Subcutaneous abdominal adipose tissue (tissue), 5 donors: Measurements from ENCODE around the gene FH.

Source experiments
- H3K27ac ChIP-seq: one replicate; pipeline ENCODE4 v1.7.0; 2013; ENCODE audit warnings: low read depth, mild to moderate bottlenecking, inconsistent platforms, low read length, moderate library complexity
- H3K27me3 ChIP-seq, 5 donors: one replicate each; pipeline ENCODE4 v1.7.0; 2013; ENCODE audit warnings: low read length in 5 of 5, inconsistent platforms in 1 of 5; ENCODE audit not compliant: control insufficient read depth in 5 of 5, insufficient read depth in 4 of 5
- H3K36me3 ChIP-seq, 5 donors: one replicate each; pipeline ENCODE4 v1.7.0; 2013; ENCODE audit warnings: low read length in 5 of 5; ENCODE audit not compliant: control insufficient read depth in 5 of 5, insufficient read depth in 5 of 5
- H3K4me1 ChIP-seq, 5 donors: one replicate each; pipeline ENCODE4 v1.7.0; 2013; ENCODE audit warnings: low read length in 5 of 5, mild to moderate bottlenecking in 3 of 5, moderate library complexity in 1 of 5; ENCODE audit not compliant: control insufficient read depth in 5 of 5, insufficient read depth in 5 of 5
- H3K4me3 ChIP-seq, 5 donors: one replicate each; pipeline ENCODE4 v1.7.0; 2013; ENCODE audit warnings: low read length in 5 of 5, low read depth in 1 of 5
- H3K9ac ChIP-seq, 5 donors: one replicate each; pipeline ENCODE4 v1.7.0; 2013; ENCODE audit warnings: low read length in 5 of 5, mild to moderate bottlenecking in 4 of 5, moderate library complexity in 3 of 5
- H3K9me3 ChIP-seq, 5 donors: one replicate each; pipeline ENCODE4 v1.7.0; 2013; ENCODE audit warnings: low read length in 5 of 5; ENCODE audit not compliant: control insufficient read depth in 5 of 5
- donor health status: healthy.
- donor health status: healthy.
- donor health status: healthy.
- donor health status: healthy.
- donor health status: healthy.

FH gene

DNA sequence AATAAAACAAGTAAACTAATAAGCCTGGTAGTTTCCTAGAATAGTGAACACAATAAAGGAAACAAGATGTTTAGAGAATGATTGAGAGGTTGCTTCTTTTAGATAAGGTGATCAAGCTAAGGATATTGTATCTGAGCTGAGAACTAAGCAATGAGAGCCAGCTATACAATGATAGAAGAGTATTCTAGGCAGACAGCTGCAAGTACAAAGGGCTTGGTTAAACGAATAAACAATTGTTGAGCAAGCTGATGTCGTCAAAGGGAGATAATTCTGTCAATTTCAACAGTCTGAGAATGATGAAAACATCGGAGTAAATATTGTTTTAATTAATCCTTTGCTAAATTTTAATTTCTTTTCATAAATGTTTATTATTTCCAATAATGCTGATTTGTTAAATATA is 5.5 kb upstream of the FH start:
- Histone ChIP-seq H3K9me3 (no peaks in the 10 kb centered on the region), H3K36me3 (no peaks in the 10 kb centered on the region), H3K27ac (no peak overlapping the region), H3K27me3 (peaks cover 0 to 3% (median 2%) of the 10 kb centered on the region in 5 donors), H3K4me1 (peaks cover 0 to 3% (median 0%) of the 10 kb centered on the region in 5 donors), H3K4me3 (no peak overlapping the region), H3K9ac (no peak overlapping the region)

DNA sequence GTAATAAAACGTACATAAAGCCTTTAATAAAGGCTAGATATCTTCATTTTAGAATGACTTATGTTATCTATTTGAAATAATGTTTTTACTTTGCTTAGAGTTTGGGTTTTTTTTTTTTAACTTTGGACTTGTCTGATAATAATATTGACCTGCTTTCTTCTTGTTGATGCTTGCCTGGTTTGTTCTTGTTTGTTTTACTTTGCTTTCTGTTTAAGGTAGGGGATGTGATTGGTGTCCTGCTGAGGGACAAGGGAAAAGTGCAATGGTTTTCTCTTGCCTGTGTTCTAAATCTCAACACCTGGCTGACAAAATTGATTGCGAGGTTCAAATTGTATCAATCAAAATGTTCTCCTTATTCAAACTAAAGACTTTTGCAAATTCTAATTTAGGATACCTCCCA is 2.2 kb upstream of the FH start:
- Histone ChIP-seq H3K27me3 (peaks cover 0 to 3% (median 0%) of the 10 kb centered on the region in 5 donors), H3K9me3 (no peaks in the 10 kb centered on the region), H3K4me3 (no peak overlapping the region), H3K36me3 (no peaks in the 10 kb centered on the region), H3K4me1 (peaks cover 2 to 19% (median 15%) of the 10 kb centered on the region in 5 donors), H3K27ac (no peak overlapping the region), H3K9ac (no peak overlapping the region)

DNA sequence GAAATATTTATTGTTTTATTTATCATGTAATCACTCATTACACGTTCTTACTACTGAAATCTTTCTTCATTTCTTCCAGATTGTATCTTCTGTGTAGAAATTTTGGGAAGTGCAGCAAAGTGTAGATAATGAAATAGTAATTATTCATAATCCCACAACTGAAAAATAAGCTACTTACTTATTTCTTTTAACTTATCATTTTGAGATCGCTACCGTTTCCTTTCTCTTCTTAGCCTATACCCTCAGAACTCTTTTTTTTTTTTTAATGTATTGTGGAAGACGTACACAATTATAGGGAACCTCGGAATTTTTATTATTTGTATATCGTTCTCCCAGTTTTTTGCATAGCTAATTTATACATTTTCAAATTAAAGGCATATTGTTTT is 518 bp upstream of the FH start:
- peak overlapping the region; percentile 66 to 91 (median 82) for H3K4me3 ChIP-seq
- H3K27me3 ChIP-seq: peaks cover 0 to 3% (median 0%) of the 10 kb centered on the region in 5 donors
- H3K27ac ChIP-seq: peak overlapping the region; percentile 55
- H3K4me1 ChIP-seq: peaks cover 2 to 19% (median 15%) of the 10 kb centered on the region in 5 donors
- no peaks in the 10 kb centered on the region for H3K9me3 ChIP-seq
- H3K9ac ChIP-seq: peak overlapping the region in 4 of 5 donors; percentile 62 to 75 (median 68)
- peaks cover 0 to 4% (median 2%) of the 10 kb centered on the region in 5 donors for H3K36me3 ChIP-seq

DNA sequence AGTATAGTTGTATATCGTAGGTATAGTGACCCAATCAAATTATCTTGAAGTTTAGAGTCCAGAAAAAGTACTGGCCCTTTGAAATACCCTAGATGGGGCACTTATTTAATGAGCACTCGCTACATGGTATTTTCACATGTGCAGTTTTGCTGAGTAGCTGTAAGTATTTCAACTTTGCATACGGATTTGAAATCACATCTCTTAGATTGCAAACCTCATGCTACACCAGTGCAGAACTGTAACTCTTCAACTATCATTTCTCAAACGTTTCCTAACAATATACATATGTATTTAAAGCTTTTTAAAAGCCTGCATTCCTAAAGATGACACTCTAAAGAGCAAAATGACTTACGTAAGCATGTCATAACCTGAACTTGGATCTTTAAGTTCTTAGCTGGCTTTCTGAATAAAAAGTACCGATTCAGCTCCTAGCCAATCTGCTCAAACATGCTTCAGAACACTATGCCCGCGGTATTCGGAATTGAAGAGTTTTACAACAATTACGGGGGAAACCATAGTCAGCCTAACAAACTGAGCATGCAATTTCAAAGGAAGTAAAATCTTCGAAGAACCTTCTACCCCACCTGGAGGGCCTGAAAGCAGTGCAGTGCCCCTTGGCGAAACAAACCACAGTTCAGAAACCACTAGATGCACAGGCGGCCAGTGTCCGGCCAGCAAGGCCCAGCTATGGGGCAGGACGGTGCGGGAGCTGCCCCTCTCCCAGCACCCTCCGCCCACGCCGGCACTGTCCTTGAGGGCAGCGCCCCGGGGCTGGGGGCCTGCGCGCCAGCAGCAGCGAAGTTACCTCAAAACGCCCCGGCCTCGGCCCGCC is 863 bp downstream of the FH start:
- peak overlapping the region; percentile 80 to 94 (median 91) for H3K9ac ChIP-seq
- H3K4me1 ChIP-seq: peaks cover 2 to 19% (median 15%) of the 10 kb centered on the region in 5 donors
- no peaks in the 10 kb centered on the region for H3K9me3 ChIP-seq
- H3K27ac ChIP-seq: peak overlapping the region; percentile 71
- H3K36me3 ChIP-seq: peaks cover 0 to 4% (median 4%) of the 10 kb centered on the region in 5 donors
- H3K27me3 ChIP-seq: peaks cover 0 to 3% (median 0%) of the 10 kb centered on the region in 5 donors
- peak overlapping the region; percentile 78 to 91 (median 82) for H3K4me3 ChIP-seq

DNA sequence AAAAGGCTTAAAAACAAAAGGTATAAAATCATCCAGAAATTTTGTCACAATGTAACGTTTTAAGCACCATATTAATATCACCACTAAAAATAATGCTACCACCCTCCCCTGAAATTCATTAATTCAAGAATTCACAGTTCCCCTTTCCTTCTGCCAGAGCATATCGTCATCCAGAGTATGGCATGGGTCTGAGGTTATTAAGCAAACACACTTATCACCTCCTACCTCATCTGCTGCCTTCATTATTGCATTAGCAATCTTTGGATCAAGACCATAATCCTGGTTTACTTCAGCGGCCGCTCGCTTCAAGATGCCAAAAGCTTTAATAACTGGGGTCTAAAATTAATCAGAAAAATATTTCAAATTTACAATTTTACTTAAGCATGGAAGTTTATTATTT is 6.2 kb downstream of the FH start:
- Histone ChIP-seq H3K4me1 (peaks cover under 1 to 9% (median 7%) of the 10 kb centered on the region in 5 donors), H3K27me3 (no peaks in the 10 kb centered on the region), H3K9ac (no peak overlapping the region), H3K36me3 (peaks cover 30 to 46% (median 39%) of the 10 kb centered on the region in 5 donors), H3K4me3 (no peak overlapping the region), H3K27ac (no peak overlapping the region), H3K9me3 (no peaks in the 10 kb centered on the region)

DNA sequence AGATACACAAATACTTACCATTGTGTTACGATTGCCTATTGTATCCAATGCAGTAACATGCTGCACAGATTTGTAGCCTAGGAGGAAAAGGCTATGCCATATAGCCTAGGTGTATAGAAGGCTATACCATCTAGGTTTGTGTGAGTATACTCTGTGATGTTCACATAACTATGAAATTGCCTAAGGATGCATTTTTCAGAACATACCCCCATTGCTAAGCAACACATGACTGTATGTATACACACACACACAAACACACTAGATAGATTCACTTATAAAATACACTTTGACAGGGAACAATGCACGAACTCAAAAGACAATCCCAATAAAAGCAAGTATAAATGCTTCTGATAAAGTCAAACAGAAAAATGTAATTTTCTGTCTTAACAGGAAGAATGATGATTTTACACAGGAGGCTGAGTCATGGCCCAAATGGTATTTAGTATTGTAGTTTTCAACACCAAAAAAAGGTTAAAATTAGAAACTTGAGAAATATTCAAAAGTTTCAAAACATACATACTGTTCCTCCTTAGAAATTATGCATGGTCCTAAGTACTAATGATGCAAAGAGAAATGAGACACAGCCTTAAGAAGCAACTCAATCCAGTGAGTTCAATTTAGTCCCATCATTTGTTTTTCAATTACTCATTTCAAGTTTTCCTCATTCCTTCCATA is 12.2 kb downstream of the FH start:
- no peaks in the 10 kb centered on the region for H3K27me3 ChIP-seq
- H3K9me3 ChIP-seq: no peaks in the 10 kb centered on the region
- no peak overlapping the region for H3K4me3 ChIP-seq
- no peak overlapping the region for H3K27ac ChIP-seq
- no peak overlapping the region for H3K9ac ChIP-seq
- H3K4me1 ChIP-seq: no peaks in the 10 kb centered on the region
- H3K36me3 ChIP-seq: peaks cover 70 to 93% (median 79%) of the 10 kb centered on the region in 5 donors

DNA sequence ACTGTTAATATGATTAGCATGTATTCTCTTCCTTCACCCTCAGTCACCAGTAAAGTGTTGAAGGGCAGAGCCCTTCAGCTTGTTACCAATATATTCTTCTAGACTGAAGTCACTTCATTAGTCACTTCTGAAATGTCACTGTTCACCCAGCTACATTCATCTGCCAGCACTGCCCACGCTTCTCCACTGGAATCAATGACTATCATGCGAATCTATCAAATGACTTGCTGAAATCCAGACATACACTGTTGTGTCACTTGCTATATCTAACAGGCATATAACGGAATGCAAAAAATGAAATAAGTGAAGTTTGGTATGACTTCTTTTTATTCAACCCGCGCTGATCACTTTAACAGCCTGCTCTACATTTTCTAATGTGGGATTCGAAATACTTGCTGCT is 16.1 kb downstream of the FH start:
- peaks cover 50 to 92% (median 70%) of the 10 kb centered on the region in 5 donors for H3K36me3 ChIP-seq
- no peaks in the 10 kb centered on the region for H3K27me3 ChIP-seq
- no peak overlapping the region for H3K4me3 ChIP-seq
- H3K4me1 ChIP-seq: no peaks in the 10 kb centered on the region
- no peak overlapping the region for H3K9ac ChIP-seq
- H3K27ac ChIP-seq: no peak overlapping the region
- H3K9me3 ChIP-seq: no peaks in the 10 kb centered on the region

DNA sequence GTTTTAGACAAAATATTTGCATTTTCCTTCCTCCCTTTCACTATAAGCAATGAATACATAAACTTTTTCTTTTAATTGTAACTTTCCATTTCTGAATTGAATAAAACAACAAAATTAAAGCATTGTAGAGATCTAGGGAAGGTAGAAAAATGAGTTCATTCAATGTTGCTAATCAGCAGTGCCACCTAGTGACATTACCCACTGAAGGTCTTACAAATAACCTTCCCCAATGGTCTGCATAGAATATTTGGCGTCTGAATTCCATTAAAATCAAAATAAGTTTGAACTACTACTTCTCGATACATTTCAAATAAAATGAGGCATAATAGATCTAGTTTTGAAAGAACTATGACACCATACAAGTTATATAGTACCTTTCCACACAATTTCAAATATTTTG is 19.6 kb downstream of the FH start:
- H3K4me1 ChIP-seq: no peaks in the 10 kb centered on the region
- peaks cover 55 to 93% (median 71%) of the 10 kb centered on the region in 5 donors for H3K36me3 ChIP-seq
- H3K27me3 ChIP-seq: no peaks in the 10 kb centered on the region
- no peaks in the 10 kb centered on the region for H3K9me3 ChIP-seq
- H3K27ac ChIP-seq: no peak overlapping the region
- no peak overlapping the region for H3K9ac ChIP-seq
- no peak overlapping the region for H3K4me3 ChIP-seq

DNA sequence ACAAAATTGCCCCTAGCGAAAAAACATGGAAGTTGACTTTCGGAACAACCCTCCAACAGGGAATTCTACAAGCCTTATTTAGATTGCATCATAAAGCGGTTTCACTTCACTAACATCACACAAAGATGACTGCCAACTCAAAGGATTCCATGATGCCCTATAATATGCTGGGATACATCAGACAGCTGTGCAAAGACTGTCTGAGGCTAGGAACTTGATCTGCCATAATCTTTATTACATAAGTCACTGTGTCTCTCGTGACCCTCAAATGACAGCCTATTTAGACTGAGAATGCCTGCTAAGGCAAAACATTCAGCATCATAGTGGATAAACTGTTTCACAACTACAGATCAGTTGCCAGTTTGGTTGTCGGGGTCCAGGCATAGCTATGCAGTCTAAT is 23.8 kb downstream of the FH start:
- Histone ChIP-seq H3K9ac (no peak overlapping the region), H3K27me3 (no peaks in the 10 kb centered on the region), H3K36me3 (peaks cover 36 to 67% (median 46%) of the 10 kb centered on the region in 5 donors), H3K4me3 (no peak overlapping the region), H3K9me3 (no peaks in the 10 kb centered on the region), H3K27ac (no peak overlapping the region), H3K4me1 (no peaks in the 10 kb centered on the region)

DNA sequence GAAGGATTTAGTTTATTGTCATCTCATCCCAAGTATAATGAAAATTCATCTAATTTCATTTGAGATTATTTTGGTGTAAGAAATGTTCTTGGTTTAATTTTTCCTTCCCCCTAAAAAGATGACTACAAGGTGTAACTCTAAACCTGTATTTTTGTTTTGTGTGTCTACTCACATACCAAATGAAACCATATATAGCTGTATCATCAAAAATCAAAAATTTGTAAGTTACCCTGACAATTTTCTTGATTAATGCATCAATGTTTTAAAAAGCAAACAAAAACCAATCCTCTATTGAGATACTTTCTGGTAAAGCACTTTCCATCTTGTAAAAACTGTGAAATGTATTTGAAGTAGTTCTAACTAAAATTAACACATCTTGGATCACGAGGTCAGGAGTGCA is 30.8 kb downstream of the FH start:
- Histone ChIP-seq H3K9me3 (no peaks in the 10 kb centered on the region), H3K27me3 (no peaks in the 10 kb centered on the region), H3K4me1 (no peaks in the 10 kb centered on the region), H3K27ac (no peak overlapping the region), H3K4me3 (no peak overlapping the region), H3K36me3 (peaks cover 0 to 4% (median 2%) of the 10 kb centered on the region in 5 donors), H3K9ac (no peak overlapping the region)
